SKM-1 treated with dmso at 0.1 percent for 144 hours (cell line): ENCODE results near the gene RAB40B.
"Not testable (repeated sequence)": the region's sequence is repeated elsewhere in the genome, so short reads cannot be mapped to it uniquely, and the experiment has no call there.

Experiments
- DNase-seq: peaks from one replicate; lab custom pipeline; 2025; ENCODE audit not compliant: unreplicated experiment; lab: John Stamatoyannopoulos, UW

Gene RAB40B

GRCh38 chr17:82698065-82698973 lies at the start of gene RAB40B:
RAB40B (minus strand) TSS chr17:82698698; CDS start chr17:82698596, 102 bp downstream.
- DNase-seq: peak; percentile 97

GRCh38 chr17:82745524-82745923 lies 47.0 kb upstream of the RAB40B start:
- DNase-seq: no peak

- not testable (repeated sequence) for DNase-seq
Measured at GRCh38 chr17:82744736-82745135, 46.2 kb upstream of the RAB40B start.

GRCh38 chr17:82743344-82744219 lies 45.1 kb upstream of the RAB40B start:
- no peak for DNase-seq

GRCh38 chr17:82740906-82741759 lies 42.6 kb upstream of the RAB40B start:
- DNase-seq: no peak

GRCh38 chr17:82737967-82738877 lies 39.7 kb upstream of the RAB40B start:
- no peak for DNase-seq

- no peak for DNase-seq
Measured at GRCh38 chr17:82736511-82737185, 38.1 kb upstream of the RAB40B start.

GRCh38 chr17:82734987-82735866 lies 36.7 kb upstream of the RAB40B start, which contains the start of gene FN3K:
FN3K (plus strand) TSS chr17:82735615; CDS start chr17:82735637, 22 bp downstream.
- DNase-seq: no peak

- DNase-seq: no peak
Measured at GRCh38 chr17:82732118-82732743, 33.7 kb upstream of the RAB40B start.

GRCh38 chr17:82729479-82730260 lies 31.2 kb upstream of the RAB40B start:
- no peak for DNase-seq

- DNase-seq: no peak
Measured at GRCh38 chr17:82726427-82726826, 27.9 kb upstream of the RAB40B start.

GRCh38 chr17:82723169-82723807 lies 24.8 kb upstream of the RAB40B start:
- DNase-seq: no peak

- DNase-seq: no peak
Measured at GRCh38 chr17:82722341-82723013, 24.0 kb upstream of the RAB40B start.

GRCh38 chr17:82720204-82720603 lies 21.7 kb upstream of the RAB40B start:
- DNase-seq: no peak

- DNase-seq: no peak
Measured at GRCh38 chr17:82718986-82719685, 20.6 kb upstream of the RAB40B start.
